Fibroblast of the aortic adventitia (primary cell): ENCODE results near the gene RPL13A. TPM values are rescaled to one million over a fixed set of nuclear protein-coding genes. Genes with fewer than 3 reads are reported as not detected.

Source experiments
- DNase-seq: peaks from one replicate; pipeline ENCODE4 v3.0.0-alpha.2; 2010; ENCODE audit warnings: low read depth
- H3K4me3 ChIP-seq: 2 replicates; pipeline ENCODE4 v1.5.1; 2011; ENCODE audit warnings: low read depth, mild to moderate bottlenecking, control low read depth, low read length, moderate library complexity
- total RNA-seq: library from RNA; depleted of rRNA; stranded (reverse); fragments of >200 nt; gene quantifications from 2 replicates; pipeline ENCODE4 v1.2.3, GENCODE V29; 2012; ENCODE audit warnings: low replicate concordance
- TF ChIP-seq, protein P1 (sequence below): IDR thresholded peaks from 2 replicates; pipeline ENCODE4 v1.5.1; 2011; ENCODE audit warnings: mild to moderate bottlenecking, low read length, control low read depth, inconsistent platforms; ENCODE audit not compliant: insufficient read depth

The RPL13A gene
- total RNA-seq, 1 donor: 2,642 TPM

DNA sequence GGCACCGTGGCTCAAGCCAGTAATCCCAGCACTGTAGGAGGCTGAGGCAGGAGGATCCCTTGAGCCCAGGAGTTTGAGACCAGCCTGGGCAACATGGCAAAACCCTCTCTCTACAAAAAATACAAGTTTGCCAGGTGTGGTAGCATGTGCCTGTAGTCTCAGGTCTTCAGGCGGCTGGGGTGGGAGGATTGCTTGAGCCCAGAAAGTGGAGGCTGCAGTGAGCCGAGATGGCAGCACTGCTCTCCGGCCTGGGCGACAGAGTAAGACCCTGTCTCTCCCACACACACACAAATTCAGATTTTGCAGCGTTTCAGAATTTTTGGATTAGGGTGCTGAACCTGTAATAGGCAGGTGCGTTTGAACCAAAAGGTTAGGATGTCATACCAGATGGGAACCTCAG lies 11.1 kb downstream of the RPL13A start:
- TF ChIP-seq, protein P1, sequence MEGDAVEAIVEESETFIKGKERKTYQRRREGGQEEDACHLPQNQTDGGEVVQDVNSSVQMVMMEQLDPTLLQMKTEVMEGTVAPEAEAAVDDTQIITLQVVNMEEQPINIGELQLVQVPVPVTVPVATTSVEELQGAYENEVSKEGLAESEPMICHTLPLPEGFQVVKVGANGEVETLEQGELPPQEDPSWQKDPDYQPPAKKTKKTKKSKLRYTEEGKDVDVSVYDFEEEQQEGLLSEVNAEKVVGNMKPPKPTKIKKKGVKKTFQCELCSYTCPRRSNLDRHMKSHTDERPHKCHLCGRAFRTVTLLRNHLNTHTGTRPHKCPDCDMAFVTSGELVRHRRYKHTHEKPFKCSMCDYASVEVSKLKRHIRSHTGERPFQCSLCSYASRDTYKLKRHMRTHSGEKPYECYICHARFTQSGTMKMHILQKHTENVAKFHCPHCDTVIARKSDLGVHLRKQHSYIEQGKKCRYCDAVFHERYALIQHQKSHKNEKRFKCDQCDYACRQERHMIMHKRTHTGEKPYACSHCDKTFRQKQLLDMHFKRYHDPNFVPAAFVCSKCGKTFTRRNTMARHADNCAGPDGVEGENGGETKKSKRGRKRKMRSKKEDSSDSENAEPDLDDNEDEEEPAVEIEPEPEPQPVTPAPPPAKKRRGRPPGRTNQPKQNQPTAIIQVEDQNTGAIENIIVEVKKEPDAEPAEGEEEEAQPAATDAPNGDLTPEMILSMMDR: no peak
- peak overlapping the region; percentile 14 for H3K4me3 ChIP-seq
- DNase-seq: no peak

DNA sequence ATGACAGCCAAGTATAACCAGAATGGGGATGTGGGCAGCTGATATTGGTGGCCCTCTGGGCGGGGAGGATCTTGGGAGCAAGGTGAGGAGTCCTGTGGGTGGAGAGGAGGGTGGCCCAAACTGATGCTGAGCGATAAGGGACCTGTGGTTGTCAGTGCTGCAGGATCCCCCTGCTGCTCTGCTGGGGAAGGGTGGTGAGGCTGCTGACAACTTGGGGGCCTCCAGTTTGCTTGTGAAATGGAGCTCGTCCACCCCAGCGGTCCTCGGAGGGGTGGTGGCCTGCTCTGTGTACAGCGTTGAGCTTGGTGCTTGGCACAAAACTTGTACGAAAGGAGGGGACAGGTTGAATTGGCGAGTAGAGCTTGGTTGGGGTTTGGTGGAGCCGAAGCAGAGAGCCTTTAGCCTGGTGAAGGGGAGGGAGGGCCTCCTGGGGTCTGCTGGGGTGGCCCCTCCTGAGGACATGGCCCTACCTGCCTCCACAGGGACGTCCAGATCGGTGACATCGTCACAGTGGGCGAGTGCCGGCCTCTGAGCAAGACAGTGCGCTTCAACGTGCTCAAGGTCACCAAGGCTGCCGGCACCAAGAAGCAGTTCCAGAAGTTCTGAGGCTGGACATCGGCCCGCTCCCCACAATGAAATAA lies 11.7 kb downstream of the RPL13A start:
- TF ChIP-seq, protein P1: no peak
- H3K4me3 ChIP-seq: no peak overlapping the region
- no peak for DNase-seq

DNA sequence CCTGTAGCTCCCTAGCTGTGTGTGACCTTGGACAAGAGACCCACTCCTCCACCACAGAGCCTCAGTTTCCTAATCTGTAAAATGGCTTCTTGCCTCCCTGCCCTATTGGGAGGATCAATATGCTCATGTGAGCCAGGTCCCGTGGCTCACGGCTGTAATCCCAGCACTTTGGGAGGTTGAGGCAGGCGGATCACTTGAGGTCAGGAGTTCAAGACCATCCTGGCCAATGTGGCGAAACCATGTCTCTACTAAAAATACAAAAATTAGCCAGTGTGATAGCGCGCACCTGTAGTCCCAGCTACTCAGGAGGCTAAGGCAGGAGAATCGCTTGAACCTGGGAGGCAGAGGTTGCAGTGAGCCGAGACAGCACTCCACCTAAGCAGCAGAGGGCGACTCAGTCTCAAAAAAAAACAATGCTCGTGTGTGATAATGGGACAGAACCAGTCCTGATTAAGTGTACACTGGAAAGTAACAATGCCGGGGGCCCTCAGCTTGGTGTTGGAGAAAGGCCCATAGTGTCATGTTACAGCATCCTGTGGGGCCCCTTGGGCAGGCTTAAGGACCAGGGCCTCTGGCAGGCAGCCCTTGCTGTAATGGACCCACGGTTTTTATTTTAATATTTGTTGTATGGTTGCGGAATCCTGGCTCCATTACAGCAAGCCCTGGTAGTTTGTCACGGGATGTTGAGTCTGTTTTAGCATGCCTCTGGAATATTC lies 15.6 kb downstream of the RPL13A start:
- TF ChIP-seq, protein P1: peak; percentile 65
- DNase-seq: peak; percentile 92
- no peak overlapping the region for H3K4me3 ChIP-seq

DNA sequence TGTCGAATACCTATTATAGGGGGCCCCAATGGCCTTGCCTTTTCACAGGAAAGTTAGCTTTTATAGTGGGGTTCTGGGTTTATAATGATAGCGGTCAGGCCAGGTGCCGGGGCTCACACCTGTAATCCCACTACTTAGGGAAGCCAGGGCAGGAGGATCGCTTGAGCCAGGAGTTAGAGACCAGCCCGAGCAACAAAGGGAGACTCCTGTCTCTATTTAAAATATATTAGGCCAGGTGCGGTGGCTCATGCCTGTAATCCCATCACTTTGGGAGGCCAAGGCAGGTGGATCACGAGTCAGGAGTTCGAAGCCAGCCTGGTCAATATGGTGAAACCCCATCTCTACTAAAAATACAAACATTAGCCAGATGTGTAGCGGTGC lies 16.2 kb downstream of the RPL13A start:
- TF ChIP-seq, protein P1: no peak
- no peak for DNase-seq
- no peak overlapping the region for H3K4me3 ChIP-seq

DNA sequence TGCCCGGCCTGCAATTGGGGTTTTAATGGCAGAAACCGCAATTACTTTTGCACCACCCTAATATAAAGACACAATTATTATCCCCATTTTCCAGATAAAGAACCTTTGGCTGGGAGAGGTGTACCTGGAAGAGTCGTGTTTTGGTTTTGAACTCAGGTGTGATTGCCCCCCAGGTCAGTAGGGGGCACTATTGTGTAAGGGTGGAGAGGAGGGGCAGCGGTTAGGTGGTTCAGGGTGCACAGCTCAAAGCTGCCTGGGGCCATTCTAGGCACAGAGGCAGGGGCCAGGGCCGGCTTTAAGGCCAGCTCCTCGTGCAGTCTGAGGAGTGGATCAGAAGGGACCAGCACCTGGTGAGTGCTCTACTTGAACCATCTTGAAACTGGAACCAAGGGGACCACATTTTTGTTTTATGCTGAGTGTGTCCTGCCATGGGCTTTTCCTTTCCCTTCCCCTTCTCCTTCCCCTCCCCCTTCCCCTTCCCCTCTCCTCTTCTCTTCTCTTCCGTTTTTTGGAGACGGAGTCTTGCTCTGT lies 19.2 kb downstream of the RPL13A start:
- DNase-seq: peak; percentile 47
- H3K4me3 ChIP-seq: no peak overlapping the region
- TF ChIP-seq, protein P1: peak; percentile 80

DNA sequence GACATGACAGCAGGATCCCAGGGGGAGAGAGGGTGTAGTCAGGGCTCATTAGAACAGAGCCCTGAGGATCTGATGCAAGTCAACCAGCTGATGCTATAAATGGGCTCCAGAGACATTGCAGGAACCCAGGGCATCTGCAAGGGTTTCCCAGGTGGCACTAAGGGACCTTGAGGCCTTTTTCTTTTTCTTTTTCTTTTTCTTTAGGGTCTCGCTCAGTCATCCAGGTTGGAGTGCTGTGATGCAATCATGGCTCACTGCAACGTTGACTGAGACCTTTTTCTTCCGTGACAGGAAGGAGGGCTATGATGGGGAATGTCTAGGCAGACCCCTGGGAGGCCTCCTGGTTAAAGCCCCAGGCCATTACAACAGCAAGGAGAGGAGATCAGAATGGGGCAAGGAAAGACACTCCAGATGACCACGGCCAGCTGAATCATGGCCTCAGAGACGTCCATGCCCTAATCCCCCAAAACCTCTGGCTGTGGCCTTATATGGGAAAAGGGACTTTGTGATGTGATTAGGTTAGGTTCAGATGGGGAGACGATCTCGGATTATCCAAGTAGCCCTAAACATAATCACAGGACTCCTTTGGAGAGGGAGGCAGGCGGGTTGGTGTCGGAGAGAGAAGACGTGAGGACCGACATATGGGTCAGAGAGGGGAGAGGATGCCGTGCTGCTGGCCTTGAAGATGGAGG lies 20.5 kb downstream of the RPL13A start:
- no peak for DNase-seq
- TF ChIP-seq, protein P1: no peak
- H3K4me3 ChIP-seq: no peak overlapping the region
